ENCODE results near the gene POFUT1.
"Not testable (repeated sequence)": the region's sequence is repeated elsewhere in the genome, so short reads cannot be mapped to it uniquely, and the experiment has no call there.

The POFUT1 gene

GRCh38 chr20:32207626-32208498 lies at the start of gene POFUT1, which contains the start of gene PLAGL2:
TSS of gene POFUT1 (plus strand) at chr20:32207880. CDS start at chr20:32207942, 62 bp downstream.
TSS of gene PLAGL2 (minus strand) at chr20:32207743. CDS start at chr20:32202178, 5,565 bp downstream.
- peak; percentile 88 for DNase-seq

- DNase-seq, result no peak
These were observed 49.3 kb upstream of the POFUT1 start for GRCh38 chr20:32158351-32158750.

- DNase-seq, result peak; percentile 43
These were observed 48.6 kb upstream of the POFUT1 start for GRCh38 chr20:32158943-32159660.

GRCh38 chr20:32159766-32160221 lies 47.9 kb upstream of the POFUT1 start:
- DNase-seq, result no peak

- no peak for DNase-seq
These were observed 47.3 kb upstream of the POFUT1 start for GRCh38 chr20:32160341-32160740.

- no peak for DNase-seq
These were observed 45.3 kb upstream of the POFUT1 start for GRCh38 chr20:32162351-32162750.

- DNase-seq, result no peak
These were observed 43.7 kb upstream of the POFUT1 start for GRCh38 chr20:32163951-32164350.

- no peak for DNase-seq
These were observed 42.5 kb upstream of the POFUT1 start for GRCh38 chr20:32164984-32165735.

- no peak for DNase-seq
These were observed 41.7 kb upstream of the POFUT1 start for GRCh38 chr20:32165836-32166545.

GRCh38 chr20:32167552-32167951 lies 40.1 kb upstream of the POFUT1 start:
- no peak for DNase-seq

GRCh38 chr20:32168184-32168910 lies 39.3 kb upstream of the POFUT1 start:
- no peak for DNase-seq

- DNase-seq, result not testable (repeated sequence)
These were observed 30.0 kb upstream of the POFUT1 start for GRCh38 chr20:32177696-32178095.

GRCh38 chr20:32179515-32179914 lies 28.2 kb upstream of the POFUT1 start:
- no peak for DNase-seq

GRCh38 chr20:32179934-32180333 lies 27.7 kb upstream of the POFUT1 start:
- DNase-seq, result no peak

GRCh38 chr20:32181606-32182005 lies 26.1 kb upstream of the POFUT1 start:
- no peak for DNase-seq

GRCh38 chr20:32183947-32184635 lies 23.6 kb upstream of the POFUT1 start:
- no peak for DNase-seq

GRCh38 chr20:32184961-32185603 lies 22.6 kb upstream of the POFUT1 start:
- DNase-seq, result no peak

- no peak for DNase-seq
These were observed 21.2 kb upstream of the POFUT1 start for GRCh38 chr20:32186506-32186905.

- DNase-seq, result no peak
These were observed 19.1 kb upstream of the POFUT1 start for GRCh38 chr20:32188376-32189122.

- no peak for DNase-seq
These were observed 18.6 kb upstream of the POFUT1 start for GRCh38 chr20:32189123-32189410.

All from stimulated activated CD4-positive, alpha-beta T cell treated with anti-CD3 and anti-CD28 coated beads, Interleukin-1b, Interleukin-23, amount 100 ng/mL, for 48 hours (primary cell).